Measurements from ENCODE around the gene PDCD4. TPM values are rescaled to one million over a fixed set of nuclear protein-coding genes. Genes with fewer than 3 reads are reported as not detected.

PDCD4 gene
- total and polyA plus RNA-seq, 10 of the 15 experiments (the other 5 are each of a cell fraction or from before 2014, with no cell fraction given), result 101 to 372 (median 171) TPM

GRCh38 chr10:110919971-110920881 is 48.5 kb downstream of the PDCD4 start (continued):
- TF ChIP-seq NKRF (conservative IDR thresholded peaks at IDR 0.05) (0 out of 2 replicates have a peak, but pooled peaks have one; percentile 28), SMC3 (IDR thresholded peaks at IDR 0.05; ENCODE audit: borderline replicate concordance, low read length) (0 out of 2 replicates have a peak, but pooled peaks have one; percentile 25), MLLT1 (IDR thresholded peaks at IDR 0.05) (peak; percentile 93), RCOR1 (conservative IDR thresholded peaks at IDR 0.05; ENCODE audit: low read depth, low read length) (0 out of 2 replicates have a peak, but pooled peaks have one; percentile 23), MTA2 (IDR thresholded peaks at IDR 0.05; ENCODE audit: low read depth) (0 out of 2 replicates have a peak, but pooled peaks have one; percentile 28), KDM1A (IDR thresholded peaks at IDR 0.05; ENCODE audit: borderline replicate concordance) (peak; percentile 73; the same call in 1 of the 2 replicates), SPI1 (IDR thresholded peaks at IDR 0.05; ENCODE audit: borderline replicate concordance, insufficient read depth, low read depth, low read length) (peak; percentile 65; the same call in 1 of the 2 replicates), RELB (IDR thresholded peaks at IDR 0.05; ENCODE audit: low read depth) (peak; percentile 28; the same call in 1 of the 2 replicates), IKZF2 (IDR thresholded peaks at IDR 0.05) (peak in 1 of 2 experiments; percentile 21; a peak in 2 of 4 replicates), CBX5 (IDR thresholded peaks at IDR 0.05; ENCODE audit: low read depth) (no peak), USF1 (IDR thresholded peaks at IDR 0.05; ENCODE audit: borderline replicate concordance, extremely low read length, insufficient read depth, low read depth, low read length) (no peak), POLR2AphosphoS2 (IDR thresholded peaks at IDR 0.05; ENCODE audit: low read depth, low read length) (0 out of 2 replicates have a peak, but pooled peaks have one; percentile 6), PAX5 (IDR thresholded peaks at IDR 0.05; ENCODE audit: borderline replicate concordance, low read depth, low read length) (no peak)

Data from GM12878 (cell line).